Fibroblast of pulmonary artery (primary cell): ENCODE measurements around the gene RNF125.
"Not testable (repeated sequence)": the region's sequence is repeated elsewhere in the genome, so short reads cannot be mapped to it uniquely, and the experiment has no call there.

Source experiments
- DNase-seq: peaks from one replicate; pipeline ENCODE4 v3.0.0-alpha.2; 2010; ENCODE audit warnings: low read depth
- H3K4me3 ChIP-seq: replicated peaks from 2 replicates; pipeline ENCODE4 v1.5.1; 2011; ENCODE audit warnings: low read depth, mild to moderate bottlenecking, control low read depth, low read length, moderate library complexity
- CTCF ChIP-seq: IDR thresholded peaks from 2 replicates; pipeline ENCODE4 v1.5.1; 2011; ENCODE audit warnings: mild to moderate bottlenecking, control low read depth, low read length, inconsistent platforms; ENCODE audit errors: missing control alignments

RNF125 gene

GRCh38 chr18:32072321-32072720, 53.7 kb downstream of the RNF125 start:
- H3K4me3 ChIP-seq: no peak overlapping the region
- peak; percentile 3 for DNase-seq
- peak; percentile 32 for TF ChIP-seq CTCF

- H3K4me3 ChIP-seq: no peak overlapping the region
- DNase-seq: no peak
- TF ChIP-seq CTCF: no peak
These were observed 55.6 kb downstream of the RNF125 start for GRCh38 chr18:32074206-32074605.

GRCh38 chr18:32078845-32079244, 60.2 kb downstream of the RNF125 start:
- no peak overlapping the region for H3K4me3 ChIP-seq
- TF ChIP-seq CTCF: no peak
- DNase-seq: no peak

GRCh38 chr18:32081881-32082280, 63.3 kb downstream of the RNF125 start:
- TF ChIP-seq CTCF: no peak
- H3K4me3 ChIP-seq: no peak overlapping the region
- DNase-seq: peak; percentile 57

GRCh38 chr18:32083781-32084180, 65.2 kb downstream of the RNF125 start:
- no peak for DNase-seq
- TF ChIP-seq CTCF: no peak

GRCh38 chr18:32086881-32087280, 68.3 kb downstream of the RNF125 start:
- H3K4me3 ChIP-seq: no peak overlapping the region
- no peak for TF ChIP-seq CTCF
- DNase-seq: peak; percentile 22

More at GRCh38 chr18:32083781-32084180, 65.2 kb downstream of the RNF125 start:
- no peak overlapping the region for H3K4me3 ChIP-seq

GRCh38 chr18:32090831-32091230, 72.2 kb downstream of the RNF125 start:
- not testable (repeated sequence) for DNase-seq, H3K4me3 ChIP-seq
